Dedifferentiated amniotic fluid mesenchymal stem cell (primary cell): ENCODE measurements around the gene ZNF358.
"Not testable (repeated sequence)": the region's sequence is repeated elsewhere in the genome, so short reads cannot be mapped to it uniquely, and the experiment has no call there.

Experiments used
- DNase-seq: peaks from one replicate; pipeline ENCODE4 v3.0.0-alpha.2; 2016; ENCODE audit errors: extremely low spot score

The ZNF358 gene

GRCh38 chr19:7535998-7536695 is 20.2 kb downstream of the ZNF358 start:
- no peak for DNase-seq

GRCh38 chr19:7538990-7539389 is 23.1 kb downstream of the ZNF358 start:
- not testable (repeated sequence) for DNase-seq

GRCh38 chr19:7539827-7540425 is 24.0 kb downstream of the ZNF358 start:
- DNase-seq, result no peak

- no peak for DNase-seq
These were observed 25.0 kb downstream of the ZNF358 start for GRCh38 chr19:7540761-7541474.

GRCh38 chr19:7541475-7541824 is 25.5 kb downstream of the ZNF358 start:
- DNase-seq, result no peak

- DNase-seq, result no peak
These were observed 26.0 kb downstream of the ZNF358 start for GRCh38 chr19:7541828-7542443.

- DNase-seq, result no peak
These were observed 26.8 kb downstream of the ZNF358 start for GRCh38 chr19:7542556-7543348.

- DNase-seq, result no peak
These were observed 28.7 kb downstream of the ZNF358 start for GRCh38 chr19:7544626-7545025.

GRCh38 chr19:7545300-7545699 is 29.4 kb downstream of the ZNF358 start:
- no peak for DNase-seq

- DNase-seq, result no peak
These were observed 30.0 kb downstream of the ZNF358 start for GRCh38 chr19:7545904-7546303.

GRCh38 chr19:7547159-7547558 is 31.3 kb downstream of the ZNF358 start:
- no peak for DNase-seq

- DNase-seq, result no peak
These were observed 33.7 kb downstream of the ZNF358 start for GRCh38 chr19:7549429-7550148.

GRCh38 chr19:7550169-7550770 is 34.4 kb downstream of the ZNF358 start:
- no peak for DNase-seq

- DNase-seq, result no peak
These were observed 35.3 kb downstream of the ZNF358 start for GRCh38 chr19:7550987-7551761.

GRCh38 chr19:7552781-7553180 is 36.9 kb downstream of the ZNF358 start:
- no peak for DNase-seq

- no peak for DNase-seq
These were observed 38.7 kb downstream of the ZNF358 start for GRCh38 chr19:7554565-7554964.

- DNase-seq, result no peak
These were observed 39.3 kb downstream of the ZNF358 start for GRCh38 chr19:7554990-7555864.

- no peak for DNase-seq
These were observed 40.9 kb downstream of the ZNF358 start for GRCh38 chr19:7556696-7557315.

GRCh38 chr19:7558667-7559066 is 42.8 kb downstream of the ZNF358 start:
- DNase-seq, result no peak
